IMR-90 (cell line): ENCODE results near the gene TEDC1. TPM values are rescaled to one million over a fixed set of nuclear protein-coding genes. Genes with fewer than 3 reads are reported as not detected.

ENCODE experiments used
- ATAC-seq: fragments of 200-7000 bp; cut with Tn5 transposase; 2 replicates; pipeline ENCODE4 v1.9.1; 2020; ENCODE audit warnings: low read depth, mild to moderate bottlenecking, moderate library complexity
- BruUV-seq: library from RNA; stranded (reverse); fragments of 400-500 nt; replicated peaks from 2 replicates; lab custom pipeline; 2021; lab: Mats Ljungman, UMichigan
- CTCF ChIA-PET: fragments of 300-600 bp; formaldehyde crosslinking; extraction: SDS; loops from one replicate; lab custom pipeline; 2021; ENCODE audit warnings: antibody characterized with exemption; lab: Yijun Ruan, JAX
- POLR2A ChIA-PET: fragments of 300-600 bp; sonication (Branson Sonifier 250); formaldehyde crosslinking; loops from one replicate; lab custom pipeline; 2022; ENCODE audit warnings: antibody characterized with exemption; ENCODE audit not compliant: unreplicated experiment; lab: Charles Lee
- DNase-seq: peaks from one replicate; pipeline ENCODE4 v3.0.0; 2013
- H2AFZ ChIP-seq: replicated peaks from 2 replicates; pipeline ENCODE3; 2013; ENCODE audit warnings: low read length, mild to moderate bottlenecking; ENCODE audit not compliant: poor library complexity
- H2AK5ac ChIP-seq: 2 replicates; pipeline ENCODE4 v1.6.1; 2013; ENCODE audit warnings: low read depth, low read length, inconsistent platforms
- H2AK9ac ChIP-seq: replicated peaks from 2 replicates; pipeline ENCODE3; 2013; ENCODE audit warnings: mild to moderate bottlenecking, low read depth, low read length, moderate library complexity; ENCODE audit not compliant: poor library complexity
- H2BK120ac ChIP-seq: 2 replicates; pipeline ENCODE4 v1.6.1; 2013; ENCODE audit warnings: low read depth, low read length, inconsistent platforms
- H2BK15ac ChIP-seq: 3 replicates; pipeline ENCODE4 v1.6.1; 2013; ENCODE audit warnings: low read depth, low read length, inconsistent platforms
- H2BK20ac ChIP-seq: 2 replicates; pipeline ENCODE4 v1.6.1; 2013; ENCODE audit warnings: low read depth, mild to moderate bottlenecking, inconsistent platforms, low read length, moderate library complexity
- H2BK5ac ChIP-seq: 2 replicates; pipeline ENCODE4 v1.6.1; 2013; ENCODE audit warnings: mild to moderate bottlenecking, low read depth, low read length, inconsistent platforms; ENCODE audit not compliant: poor library complexity, severe bottlenecking
- H3K14ac ChIP-seq: replicated peaks from 2 replicates; pipeline ENCODE4 v1.6.1; 2013; ENCODE audit warnings: low read depth, low read length, inconsistent platforms
- H3K18ac ChIP-seq: 2 replicates; pipeline ENCODE4 v1.6.1; 2013; ENCODE audit warnings: low read depth, low read length, control low read depth
- H3K23ac ChIP-seq: 2 replicates; pipeline ENCODE4 v1.6.1; 2013; ENCODE audit warnings: low read depth, low read length, inconsistent platforms
- H3K27ac ChIP-seq: 2 replicates; pipeline ENCODE4 v1.5.1; 2013; ENCODE audit warnings: mild to moderate bottlenecking, control low read depth, low read length; ENCODE audit not compliant: insufficient read depth
- H3K27me3 ChIP-seq: 2 replicates; pipeline ENCODE4 v1.6.1; 2013; ENCODE audit warnings: low read length; ENCODE audit not compliant: control insufficient read depth, insufficient read depth
- H3K36me3 ChIP-seq: 2 replicates; pipeline ENCODE4 v1.6.1; 2013; ENCODE audit warnings: low read length, mixed read lengths; ENCODE audit not compliant: control insufficient read depth, insufficient read depth
- H3K4ac ChIP-seq: 2 replicates; pipeline ENCODE4 v1.6.1; 2013; ENCODE audit warnings: low read depth, low read length, inconsistent platforms
- H3K4me1 ChIP-seq: 2 replicates; pipeline ENCODE4 v1.6.1; 2013; ENCODE audit warnings: low read length, mixed read lengths; ENCODE audit not compliant: control insufficient read depth, insufficient read depth
- H3K4me2 ChIP-seq: 2 replicates; pipeline ENCODE4 v1.6.1; 2013; ENCODE audit warnings: low read depth, mild to moderate bottlenecking, control low read depth, low read length, moderate library complexity
- H3K4me3 ChIP-seq: 2 replicates; pipeline ENCODE4 v1.5.1; 2013; ENCODE audit warnings: low read depth, mild to moderate bottlenecking, control low read depth, low read length, moderate library complexity; ENCODE audit not compliant: insufficient read depth
- H3K56ac ChIP-seq: 2 replicates; pipeline ENCODE4 v1.6.1; 2013; ENCODE audit warnings: low read length, inconsistent platforms; ENCODE audit not compliant: insufficient read depth; ENCODE audit errors: extremely low read depth
- H3K79me1 ChIP-seq, 2 experiments: 2 replicates each; pipeline ENCODE4 v1.6.1; 2013; ENCODE audit warnings: low read length in 2 of 2, inconsistent platforms in 1 of 2, low read depth in 1 of 2
- H3K9ac ChIP-seq: 2 replicates; pipeline ENCODE4 v1.6.1; 2013; ENCODE audit warnings: low read depth, low read length, control low read depth
- H3K9me1 ChIP-seq: 2 replicates; pipeline ENCODE4 v1.6.1; 2013; ENCODE audit warnings: low read length, inconsistent platforms; ENCODE audit not compliant: insufficient read depth
- H3K9me3 ChIP-seq: 2 replicates; pipeline ENCODE4 v1.6.1; 2013; ENCODE audit warnings: low read length; ENCODE audit not compliant: control insufficient read depth, insufficient read depth
- H4K20me1 ChIP-seq: 2 replicates; pipeline ENCODE4 v1.6.1; 2013; ENCODE audit warnings: low read length, inconsistent platforms; ENCODE audit not compliant: insufficient read depth
- H4K5ac ChIP-seq: 2 replicates; pipeline ENCODE4 v1.6.1; 2013; ENCODE audit warnings: mild to moderate bottlenecking, low read depth, low read length, control low read depth
- H4K8ac ChIP-seq, 2 experiments: 2 replicates each; pipeline ENCODE4 v1.6.1; 2013; ENCODE audit warnings: low read depth in 2 of 2, low read length in 2 of 2, control low read depth in 1 of 2, inconsistent platforms in 1 of 2
- H4K91ac ChIP-seq: 2 replicates; pipeline ENCODE4 v1.6.1; 2013; ENCODE audit warnings: low read depth, low read length, inconsistent platforms; ENCODE audit not compliant: insufficient read depth
- BHLHE40 ChIP-seq: fragments of 150-350 bp; IDR thresholded peaks from 2 replicates; pipeline ENCODE4 v1.6.1; 2016; ENCODE audit warnings: mild to moderate bottlenecking, low read depth, low read length
- CEBPB ChIP-seq: IDR thresholded peaks from 2 replicates; pipeline ENCODE4 v1.6.1; 2012; ENCODE audit warnings: low read depth, low read length, improper control_type of control experiment
- CHD1 ChIP-seq: IDR thresholded peaks from 2 replicates; pipeline ENCODE4 v1.6.1; 2012; ENCODE audit warnings: low read depth, low read length, improper control_type of control experiment
- FOS ChIP-seq: fragments of 150-350 bp; IDR thresholded peaks from 2 replicates; pipeline ENCODE4 v1.6.1; 2016; ENCODE audit warnings: low read depth, low read length
- MAFK ChIP-seq: IDR thresholded peaks from 2 replicates; pipeline ENCODE4 v1.6.1; 2012; ENCODE audit warnings: low read depth, low read length, improper control_type of control experiment
- MAZ ChIP-seq: IDR thresholded peaks from 2 replicates; pipeline ENCODE4 v1.6.1; 2012; ENCODE audit warnings: low read depth, mild to moderate bottlenecking, low read length, improper control_type of control experiment, moderate library complexity, borderline replicate concordance
- MXI1 ChIP-seq: IDR thresholded peaks from 2 replicates; pipeline ENCODE4 v1.6.1; 2012; ENCODE audit warnings: low read depth, mild to moderate bottlenecking, low read length, moderate library complexity, borderline replicate concordance
- NFE2L2 ChIP-seq: fragments of 150-350 bp; IDR thresholded peaks from 2 replicates; pipeline ENCODE4 v1.6.1; 2016; ENCODE audit warnings: low read depth, mild to moderate bottlenecking, low read length
- POLR2A ChIP-seq: IDR thresholded peaks from 2 replicates; pipeline ENCODE4 v1.6.1; 2012; ENCODE audit warnings: mild to moderate bottlenecking, low read depth, low read length
- RAD21 ChIP-seq: IDR thresholded peaks from 2 replicates; pipeline ENCODE4 v1.6.1; 2012; ENCODE audit warnings: low read length, improper control_type of control experiment
- RCOR1 ChIP-seq: IDR thresholded peaks from 2 replicates; pipeline ENCODE4 v1.6.1; 2012; ENCODE audit warnings: mild to moderate bottlenecking, low read length, improper control_type of control experiment; ENCODE audit not compliant: insufficient replicate concordance
- RFX5 ChIP-seq: IDR thresholded peaks from 2 replicates; pipeline ENCODE4 v1.8.0; 2012; ENCODE audit warnings: low read depth, mild to moderate bottlenecking, low read length, moderate library complexity
- SMC3 ChIP-seq: fragments of 150-350 bp; IDR thresholded peaks from 2 replicates; pipeline ENCODE4 v1.6.1; 2016; ENCODE audit warnings: low read depth, mild to moderate bottlenecking, antibody characterized with exemption, low read length, moderate library complexity
- USF2 ChIP-seq: fragments of 150-350 bp; IDR thresholded peaks from 2 replicates; pipeline ENCODE4 v1.6.1; 2017; ENCODE audit warnings: mild to moderate bottlenecking, antibody characterized with exemption, low read length, low read depth
- WGBS, 2 experiments: methylation state at CpG; one replicate each; pipeline versions ENCODE4 v1.1.5 to v1.1.7; 2013; ENCODE audit warnings: missing lambda C conversion rate in 2 of 2; ENCODE audit not compliant: insufficient read length in 1 of 2; ENCODE audit errors: extremely low coverage in 2 of 2; 5-methylcytosine and 5-hydroxymethylcytosine counted together
- dilution Hi-C: fragments of 300-500 bp; cut with HindIII; formaldehyde crosslinking; loops from one replicate; pipeline ENCODE4 v1.14.3; 2018; ENCODE audit warnings: low sequenced_read_pairs; ENCODE audit not compliant: unreplicated experiment
- in situ Hi-C: fragments of 300-500 bp; cut with MboI; formaldehyde crosslinking; loops from 3 replicates; pipeline ENCODE4 v1.14.3; 2019; ENCODE audit warnings: low sequenced_read_pairs, inconsistent platforms, mixed read lengths
- intact Hi-C: fragments of 100-400 bp; cut with micrococcal nuclease; formaldehyde crosslinking; loops from 2 replicates; pipeline ENCODE4 v1.10.0; 2022
- polyA plus RNA-seq, 3 experiments: library from polyadenylated mRNA; depleted of rRNA; stranded (reverse); fragments of >200 nt; gene quantifications; 2 replicates each; pipeline ENCODE4 v1.2.3, GENCODE V29; 2012; ENCODE audit warnings: low replicate concordance in 1 of 3
- total RNA-seq: library from RNA; depleted of rRNA; stranded (reverse); fragments of >200 nt; gene quantifications from 2 replicates; pipeline ENCODE4 v1.2.3, GENCODE V29; 2012
- TF ChIP-seq, protein P1 (sequence below): conservative IDR thresholded peaks from 2 replicates; pipeline ENCODE4 v1.5.1; 2012; ENCODE audit warnings: mild to moderate bottlenecking, low read depth, low read length, improper control_type of control experiment
- TF ChIP-seq, protein P2 (sequence below): fragments of 150-350 bp; IDR thresholded peaks from 2 replicates; pipeline ENCODE4 v1.6.1; 2016; ENCODE audit warnings: low read depth, mild to moderate bottlenecking, low read length, moderate library complexity, borderline replicate concordance

The TEDC1 gene
- total and polyA plus RNA-seq, 2 of the 4 experiments (the other 2 are of a cell fraction) = 5.7 to 6.4 TPM

DNA sequence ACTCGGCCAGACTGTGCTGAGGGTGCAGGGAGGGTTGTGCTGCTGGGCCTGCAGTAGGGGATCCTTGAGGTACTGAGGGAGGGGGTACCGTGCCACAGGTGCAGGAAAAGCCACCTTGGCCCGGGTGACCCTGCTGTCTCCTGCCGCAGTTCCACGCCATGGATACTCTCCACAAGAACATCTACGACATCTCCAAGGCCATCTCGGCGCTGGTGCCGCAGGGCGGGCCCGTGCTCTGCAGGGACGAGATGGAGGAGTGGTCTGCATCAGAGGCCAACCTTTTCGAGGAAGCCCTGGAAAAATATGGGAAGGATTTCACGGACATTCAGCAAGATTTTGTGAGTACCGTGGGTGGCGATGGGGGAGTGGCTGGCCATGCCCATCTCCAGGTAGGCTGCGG, 30.4 kb upstream of the TEDC1 start:
- 0 out of 4 replicates have a peak, but pooled peaks cover 0 to 3% of the 10 kb centered on the region in 2 experiments for H3K79me1 ChIP-seq
- WGBS, 2 experiments = 83% methylated on average over 1 of the region's 17 CpGs; no CpG with 5 or more reads in 1 of the 2 experiments
- H3K9me1 ChIP-seq = 0 out of 2 replicates have a peak, but pooled peaks cover under 1% of the 10 kb centered on the region
- no peak overlapping the region for H2AK9ac ChIP-seq
- H4K20me1 ChIP-seq = no peaks in the 10 kb centered on the region; the same call in 1 of the 2 replicates
- intact Hi-C loops = no loop called here
- H4K8ac ChIP-seq = no peak overlapping the region
- H3K9ac ChIP-seq = no peak overlapping the region
- TF ChIP-seq RAD21 (no peak), RCOR1 (no peak), CEBPB (no peak), BHLHE40 (no peak), MAFK (no peak), RFX5 (no peak), MXI1 (no peak), USF2 (no peak), POLR2A (no peak), NFE2L2 (no peak), MAZ (no peak), CHD1 (no peak), SMC3 (no peak), FOS (no peak)
- TF ChIP-seq, protein P1, sequence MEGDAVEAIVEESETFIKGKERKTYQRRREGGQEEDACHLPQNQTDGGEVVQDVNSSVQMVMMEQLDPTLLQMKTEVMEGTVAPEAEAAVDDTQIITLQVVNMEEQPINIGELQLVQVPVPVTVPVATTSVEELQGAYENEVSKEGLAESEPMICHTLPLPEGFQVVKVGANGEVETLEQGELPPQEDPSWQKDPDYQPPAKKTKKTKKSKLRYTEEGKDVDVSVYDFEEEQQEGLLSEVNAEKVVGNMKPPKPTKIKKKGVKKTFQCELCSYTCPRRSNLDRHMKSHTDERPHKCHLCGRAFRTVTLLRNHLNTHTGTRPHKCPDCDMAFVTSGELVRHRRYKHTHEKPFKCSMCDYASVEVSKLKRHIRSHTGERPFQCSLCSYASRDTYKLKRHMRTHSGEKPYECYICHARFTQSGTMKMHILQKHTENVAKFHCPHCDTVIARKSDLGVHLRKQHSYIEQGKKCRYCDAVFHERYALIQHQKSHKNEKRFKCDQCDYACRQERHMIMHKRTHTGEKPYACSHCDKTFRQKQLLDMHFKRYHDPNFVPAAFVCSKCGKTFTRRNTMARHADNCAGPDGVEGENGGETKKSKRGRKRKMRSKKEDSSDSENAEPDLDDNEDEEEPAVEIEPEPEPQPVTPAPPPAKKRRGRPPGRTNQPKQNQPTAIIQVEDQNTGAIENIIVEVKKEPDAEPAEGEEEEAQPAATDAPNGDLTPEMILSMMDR = no peak
- TF ChIP-seq, protein P2, sequence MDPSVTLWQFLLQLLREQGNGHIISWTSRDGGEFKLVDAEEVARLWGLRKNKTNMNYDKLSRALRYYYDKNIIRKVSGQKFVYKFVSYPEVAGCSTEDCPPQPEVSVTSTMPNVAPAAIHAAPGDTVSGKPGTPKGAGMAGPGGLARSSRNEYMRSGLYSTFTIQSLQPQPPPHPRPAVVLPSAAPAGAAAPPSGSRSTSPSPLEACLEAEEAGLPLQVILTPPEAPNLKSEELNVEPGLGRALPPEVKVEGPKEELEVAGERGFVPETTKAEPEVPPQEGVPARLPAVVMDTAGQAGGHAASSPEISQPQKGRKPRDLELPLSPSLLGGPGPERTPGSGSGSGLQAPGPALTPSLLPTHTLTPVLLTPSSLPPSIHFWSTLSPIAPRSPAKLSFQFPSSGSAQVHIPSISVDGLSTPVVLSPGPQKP = no peak
- no peak overlapping the region for H4K91ac ChIP-seq
- H3K23ac ChIP-seq = no peak overlapping the region
- H2AFZ ChIP-seq = no peak overlapping the region
- H3K18ac ChIP-seq = no peak overlapping the region
- H2BK20ac ChIP-seq = no peak overlapping the region
- ChIA-PET POLR2A (no interaction called here), CTCF (no interaction called here)
- no peak overlapping the region for H3K4ac ChIP-seq
- no peak for DNase-seq
- no peak overlapping the region for H3K27ac ChIP-seq
- no peak overlapping the region for H3K56ac ChIP-seq
- H3K27me3 ChIP-seq = no peaks in the 10 kb centered on the region
- peaks cover under 1% of the 10 kb centered on the region; the same call in 1 of the 2 replicates for H3K4me1 ChIP-seq
- no TSS peak for BruUV-seq
- H4K5ac ChIP-seq = no peak overlapping the region
- peaks cover 67% of the 10 kb centered on the region for H3K36me3 ChIP-seq
- no peak for ATAC-seq
- H2BK15ac ChIP-seq = no peak overlapping the region
- no peak overlapping the region for H2BK120ac ChIP-seq
- H3K4me2 ChIP-seq = no peak overlapping the region
- no peak overlapping the region for H3K14ac ChIP-seq
- no peaks in the 10 kb centered on the region for H3K9me3 ChIP-seq
- H2AK5ac ChIP-seq = no peak overlapping the region
- H3K4me3 ChIP-seq = no peak overlapping the region
- dilution Hi-C loops = no loop called here
- H2BK5ac ChIP-seq = no peak overlapping the region
- in situ Hi-C loops = no loop called here
